HepG2 (cell line): ENCODE data around the gene MLLT10. TPM values are rescaled to one million over a fixed set of nuclear protein-coding genes. Genes with fewer than 3 reads are reported as not detected.
A peak's percentile ranks its signal among the peaks of the same experiment; 100 is the strongest.

Source experiments
- AKAP8 ChIP-seq: sonication (generic); formaldehyde crosslinking; IDR thresholded peaks from 2 replicates; pipeline ENCODE4 v1.5.1; 2020; ENCODE audit warnings: mild to moderate bottlenecking, missing genetic modification reagents
- ATAD3A ChIP-seq: sonication (generic); formaldehyde crosslinking; IDR thresholded peaks from 2 replicates; pipeline ENCODE4 v1.4.0; 2020; ENCODE audit warnings: missing genetic modification reagents
- ATF3 ChIP-seq: sonication (generic); formaldehyde crosslinking; IDR thresholded peaks from 2 replicates; pipeline ENCODE4 v1.4.0; 2020; ENCODE audit warnings: missing genetic modification reagents
- DRAP1 ChIP-seq: IDR thresholded peaks from 2 replicates; pipeline ENCODE4 v1.6.1; 2016; ENCODE audit warnings: missing genetic modification reagents, missing compliant biosample characterization
- ERF ChIP-seq: IDR thresholded peaks from 2 replicates; pipeline ENCODE4 v1.6.1; 2018; ENCODE audit warnings: missing biosample characterization, missing genetic modification reagents
- EZH2 ChIP-seq: conservative IDR thresholded peaks from 2 replicates; pipeline ENCODE4 v1.6.1; 2012; ENCODE audit warnings: mild to moderate bottlenecking, low read depth, low read length, moderate library complexity
- FOXM1 ChIP-seq: sonication (generic); formaldehyde crosslinking; IDR thresholded peaks from 2 replicates; pipeline ENCODE4 v1.5.0; 2020; ENCODE audit warnings: missing genetic modification reagents
- FOXO1 ChIP-seq: sonication (generic); formaldehyde crosslinking; IDR thresholded peaks from 2 replicates; pipeline ENCODE4 v1.4.0; 2020; ENCODE audit warnings: missing genetic modification reagents
- GATAD1 ChIP-seq: IDR thresholded peaks from 2 replicates; pipeline ENCODE4 v1.6.1; 2016; ENCODE audit warnings: missing genetic modification reagents, missing compliant biosample characterization
- GZF1 ChIP-seq: sonication (generic); formaldehyde crosslinking; IDR thresholded peaks from 2 replicates; pipeline ENCODE4 v1.5.1; 2020; ENCODE audit warnings: mild to moderate bottlenecking, missing genetic modification reagents
- IKZF4 ChIP-seq: sonication (generic); formaldehyde crosslinking; IDR thresholded peaks from 2 replicates; pipeline ENCODE4 v1.5.1; 2020; ENCODE audit warnings: borderline replicate concordance, mild to moderate bottlenecking, low read depth, missing genetic modification reagents; ENCODE audit errors: not compliant biosample characterization
- KLF13 ChIP-seq: sonication (generic); formaldehyde crosslinking; IDR thresholded peaks from 2 replicates; pipeline ENCODE4 v1.4.0; 2020; ENCODE audit warnings: mild to moderate bottlenecking, missing genetic modification reagents
- MIER3 ChIP-seq: IDR thresholded peaks from 2 replicates; pipeline ENCODE4 v1.6.1; 2016; ENCODE audit warnings: missing compliant biosample characterization, borderline replicate concordance
- PATZ1 ChIP-seq: sonication (generic); formaldehyde crosslinking; IDR thresholded peaks from 2 replicates; pipeline ENCODE4 v1.4.0; 2020; ENCODE audit warnings: missing genetic modification reagents
- POLR2A ChIP-seq, 2 experiments: IDR thresholded peaks; 2 replicates each; pipeline ENCODE4 v1.6.1; 2011; ENCODE audit warnings: low read depth in 2 of 2, low read length in 2 of 2, mild to moderate bottlenecking in 1 of 2, moderate library complexity in 1 of 2; ENCODE audit not compliant: insufficient read depth in 1 of 2
- XBP1 ChIP-seq: sonication (generic); formaldehyde crosslinking; IDR thresholded peaks from 2 replicates; pipeline ENCODE4 v1.5.0; 2020; ENCODE audit warnings: missing genetic modification reagents
- ZBTB44 ChIP-seq: sonication (generic); formaldehyde crosslinking; IDR thresholded peaks from 2 replicates; pipeline ENCODE4 v1.4.0; 2020; ENCODE audit warnings: missing genetic modification reagents
- ZFP82 ChIP-seq: sonication (generic); formaldehyde crosslinking; IDR thresholded peaks from 2 replicates; pipeline ENCODE4 v1.5.1; 2020; ENCODE audit warnings: mild to moderate bottlenecking, missing genetic modification reagents, borderline replicate concordance
- ZNF143 ChIP-seq: sonication (generic); formaldehyde crosslinking; IDR thresholded peaks from 2 replicates; pipeline ENCODE4 v1.4.0; 2020; ENCODE audit warnings: missing genetic modification reagents
- ZNF225 ChIP-seq: sonication (generic); formaldehyde crosslinking; IDR thresholded peaks from 2 replicates; pipeline ENCODE4 v1.4.0; 2020; ENCODE audit warnings: mild to moderate bottlenecking, missing genetic modification reagents
- ZNF468 ChIP-seq: sonication (generic); formaldehyde crosslinking; IDR thresholded peaks from 2 replicates; pipeline ENCODE4 v1.8.0; 2022; ENCODE audit warnings: mild to moderate bottlenecking, moderate library complexity, missing genetic modification reagents
- ZNF772 ChIP-seq: sonication (generic); formaldehyde crosslinking; IDR thresholded peaks from 2 replicates; pipeline ENCODE4 v1.5.0; 2020; ENCODE audit warnings: mild to moderate bottlenecking, missing genetic modification reagents
- ZNF883 ChIP-seq: sonication (generic); formaldehyde crosslinking; IDR thresholded peaks from 2 replicates; pipeline ENCODE4 v1.5.1; 2020; ENCODE audit warnings: mild to moderate bottlenecking, missing genetic modification reagents; ENCODE audit errors: not compliant biosample characterization
- ZXDC ChIP-seq: sonication (generic); formaldehyde crosslinking; IDR thresholded peaks from 2 replicates; pipeline ENCODE4 v1.5.0; 2020; ENCODE audit warnings: mild to moderate bottlenecking, missing genetic modification reagents
- polyA plus RNA-seq, 8 experiments: library from polyadenylated mRNA; depleted of rRNA in 3 of 8; stranded (reverse) in 7 of 8; unstranded in 1 of 8; fragments of >200 nt; fragmentation: Illumina TruSeq in 4 of 8; extraction: Trizol in 4 of 8; gene quantifications; 2 replicates each; pipeline versions ENCODE4 v1.2.1 to v1.2.3, GENCODE V29; 2011 to 2016; ENCODE audit warnings: low read depth in 4 of 8, missing spikeins in 1 of 8, mixed read lengths in 1 of 8; ENCODE audit not compliant: insufficient read depth in 1 of 8
- total RNA-seq, 5 experiments: library from RNA; depleted of rRNA; stranded (reverse); fragments of >200 nt; fragmentation: Illumina TruSeq; extraction: Trizol; gene quantifications; 2 replicates each; pipeline ENCODE4 v1.2.3, GENCODE V29; 2016; ENCODE audit warnings: low read depth in 1 of 5

The MLLT10 gene
- total and polyA plus RNA-seq, 2 of the 13 experiments (the other 11 are each of a cell fraction or from before 2014, with no cell fraction given), result 51.3 to 84.1 TPM

GRCh38 chr10:21754410-21755011 lies 220.5 kb downstream of the MLLT10 start (continued):
- TF ChIP-seq ERF (CRISPR knock-in tag), result no peak
- no peak for TF ChIP-seq AKAP8
- TF ChIP-seq ATF3 (CRISPR knock-in tag), result no peak
- TF ChIP-seq ZNF883 (CRISPR knock-in tag), result no peak
- peak; percentile 10; the same call in 1 of the 2 replicates for TF ChIP-seq FOXO1 (CRISPR knock-in tag)
- TF ChIP-seq ZNF143 (CRISPR knock-in tag), result no peak
- no peak for TF ChIP-seq ATAD3A (CRISPR knock-in tag)
- TF ChIP-seq MIER3 (CRISPR knock-in tag), result 0 out of 2 replicates have a peak, but pooled peaks have one; percentile 56
- TF ChIP-seq POLR2A (IDR thresholded peaks at IDR 0.05; ENCODE audit: insufficient read depth in 1 of 2, low read depth in 2 of 2, low read length in 2 of 2), result no peak
- TF ChIP-seq ZXDC (CRISPR knock-in tag), result no peak
- no peak for TF ChIP-seq FOXM1 (CRISPR knock-in tag)
- no peak for TF ChIP-seq ZNF225
- no peak for TF ChIP-seq KLF13 (CRISPR knock-in tag)
- TF ChIP-seq IKZF4 (CRISPR knock-in tag), result no peak
- TF ChIP-seq ZBTB44 (CRISPR knock-in tag), result no peak
- TF ChIP-seq ZFP82 (CRISPR knock-in tag), result no peak
- no peak for TF ChIP-seq ZNF468 (CRISPR knock-in tag)
- no peak for TF ChIP-seq GZF1 (CRISPR knock-in tag)
- no peak for TF ChIP-seq ZNF772 (CRISPR knock-in tag)
- no peak for TF ChIP-seq XBP1 (CRISPR knock-in tag)
- peak; percentile 94 for TF ChIP-seq PATZ1
- TF ChIP-seq EZH2, result no peak
- no peak for TF ChIP-seq DRAP1 (CRISPR knock-in tag)
- TF ChIP-seq GATAD1 (CRISPR knock-in tag), result no peak
